D721Med (cell line): ENCODE results near the gene RASGRP1.

ENCODE experiments used
- DNase-seq: peaks from one replicate; pipeline ENCODE4 v3.0.0; 2011; ENCODE audit warnings: low spot score; ENCODE audit not compliant: insufficient read length
- FAIRE-seq: peaks from 2 replicates; lab custom pipeline; 2011; peaks lifted over from hg19 to GRCh38; lab: Jason Lieb, UNC
- TF ChIP-seq, protein P1 (sequence below): IDR thresholded peaks from 2 replicates; pipeline ENCODE4 v1.5.1; 2012; ENCODE audit warnings: mild to moderate bottlenecking, control low read depth; ENCODE audit not compliant: insufficient read depth; ENCODE audit errors: missing control alignments

The RASGRP1 gene

DNA sequence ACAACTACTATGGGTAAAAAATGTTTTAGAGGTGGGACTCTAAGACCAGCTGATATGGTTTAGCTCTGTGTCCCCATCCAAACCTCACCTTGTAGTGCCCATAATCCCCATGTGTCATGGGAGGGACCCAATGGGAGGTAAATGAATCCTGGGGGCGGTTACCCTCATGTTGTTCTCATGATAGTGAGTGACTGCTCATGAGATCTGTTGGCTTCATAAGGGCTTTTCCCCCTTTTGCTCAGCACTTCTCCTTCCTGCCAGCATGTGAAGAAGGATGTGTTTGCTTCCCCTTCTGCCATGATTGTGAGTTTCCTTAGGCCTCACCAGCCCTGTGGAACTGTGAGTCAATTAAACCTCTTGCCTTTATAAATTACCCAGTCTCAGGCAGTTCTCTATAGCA is 65.0 kb downstream of the RASGRP1 start:
- TF ChIP-seq, protein P1, sequence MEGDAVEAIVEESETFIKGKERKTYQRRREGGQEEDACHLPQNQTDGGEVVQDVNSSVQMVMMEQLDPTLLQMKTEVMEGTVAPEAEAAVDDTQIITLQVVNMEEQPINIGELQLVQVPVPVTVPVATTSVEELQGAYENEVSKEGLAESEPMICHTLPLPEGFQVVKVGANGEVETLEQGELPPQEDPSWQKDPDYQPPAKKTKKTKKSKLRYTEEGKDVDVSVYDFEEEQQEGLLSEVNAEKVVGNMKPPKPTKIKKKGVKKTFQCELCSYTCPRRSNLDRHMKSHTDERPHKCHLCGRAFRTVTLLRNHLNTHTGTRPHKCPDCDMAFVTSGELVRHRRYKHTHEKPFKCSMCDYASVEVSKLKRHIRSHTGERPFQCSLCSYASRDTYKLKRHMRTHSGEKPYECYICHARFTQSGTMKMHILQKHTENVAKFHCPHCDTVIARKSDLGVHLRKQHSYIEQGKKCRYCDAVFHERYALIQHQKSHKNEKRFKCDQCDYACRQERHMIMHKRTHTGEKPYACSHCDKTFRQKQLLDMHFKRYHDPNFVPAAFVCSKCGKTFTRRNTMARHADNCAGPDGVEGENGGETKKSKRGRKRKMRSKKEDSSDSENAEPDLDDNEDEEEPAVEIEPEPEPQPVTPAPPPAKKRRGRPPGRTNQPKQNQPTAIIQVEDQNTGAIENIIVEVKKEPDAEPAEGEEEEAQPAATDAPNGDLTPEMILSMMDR = no peak
- no peak for DNase-seq
- FAIRE-seq = no peak

DNA sequence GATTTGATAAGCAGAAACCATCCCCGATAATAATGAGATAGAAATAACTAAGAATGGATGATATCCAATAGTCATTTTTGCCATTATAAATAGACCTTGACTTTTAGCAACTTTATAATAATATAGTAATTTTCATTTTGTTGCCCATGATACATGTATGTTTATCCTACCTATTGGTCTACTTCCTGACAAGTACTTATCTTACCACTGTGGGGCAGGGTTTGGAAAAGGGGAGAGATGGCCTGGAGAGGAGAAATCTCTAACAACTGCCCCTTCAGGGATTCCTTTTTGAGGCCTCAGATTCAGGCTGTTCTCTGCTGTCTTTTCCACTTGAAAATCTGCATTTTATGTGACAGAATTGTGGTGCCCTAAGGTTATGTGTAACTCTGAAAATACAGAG is 68.5 kb downstream of the RASGRP1 start:
- TF ChIP-seq, protein P1 = no peak
- no peak for DNase-seq
- no peak for FAIRE-seq

- TF ChIP-seq, protein P1 = no peak
- no peak for FAIRE-seq
- no peak for DNase-seq
Measured at GRCh38 chr15:38490242-38490922, 74.2 kb downstream of the RASGRP1 start.

- DNase-seq (no peak), FAIRE-seq (no peak)
- TF ChIP-seq, protein P1 = no peak
Measured at GRCh38 chr15:38487378-38487777, 77.2 kb downstream of the RASGRP1 start.

GRCh38 chr15:38486936-38487335 is 77.7 kb downstream of the RASGRP1 start:
- DNase-seq = no peak
- TF ChIP-seq, protein P1 = no peak
- no peak for FAIRE-seq

DNA sequence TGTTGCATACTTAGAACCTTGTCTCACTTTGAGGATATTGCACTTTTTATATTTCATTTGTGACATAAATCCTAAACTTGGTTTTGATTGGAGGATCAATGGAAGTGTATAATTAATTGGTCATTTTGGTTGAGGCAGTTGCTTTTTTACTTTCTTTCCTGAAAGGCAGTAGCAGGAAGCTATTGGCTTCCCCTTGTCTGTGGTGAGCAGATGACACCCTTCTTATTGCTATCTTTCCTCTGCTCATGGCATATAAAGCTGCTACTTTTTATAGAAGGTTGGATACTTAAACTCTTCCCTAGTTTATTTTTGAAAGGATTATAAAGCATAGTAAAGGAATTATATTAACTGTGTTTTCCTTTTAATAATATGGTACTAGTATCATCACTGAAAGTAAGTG is 82.0 kb downstream of the RASGRP1 start:
- TF ChIP-seq, protein P1 = no peak
- FAIRE-seq = no peak

DNA sequence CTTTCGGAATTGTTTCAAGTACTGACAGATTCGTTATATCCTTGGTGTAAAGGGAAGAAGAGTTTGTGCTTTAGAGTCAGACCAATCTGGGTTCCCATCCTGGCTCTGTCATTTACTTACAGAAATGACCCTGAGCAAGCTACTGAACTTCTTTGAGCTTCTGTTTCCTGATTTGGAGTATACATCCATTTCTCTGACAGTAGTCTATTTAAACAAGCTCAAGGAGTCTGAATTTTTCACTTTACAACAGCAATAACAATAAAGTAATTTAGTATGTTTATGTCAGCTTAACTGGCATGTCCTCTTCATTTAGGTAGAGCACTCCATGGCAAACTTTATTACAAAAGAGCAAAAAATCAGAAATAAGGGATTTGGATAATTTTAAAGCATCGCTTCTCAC is 82.9 kb downstream of the RASGRP1 start:
- TF ChIP-seq, protein P1 = no peak
- FAIRE-seq (no peak), DNase-seq (no peak)

More for the DNA sequence above, 82.0 kb downstream of the RASGRP1 start:
- no peak for DNase-seq
